IMR-90 (cell line): ENCODE measurements around the gene PCA3. TPM values are rescaled to one million over a fixed set of nuclear protein-coding genes. Genes with fewer than 3 reads are reported as not detected.

Source experiments
- ATAC-seq: fragments of 200-7000 bp; cut with Tn5 transposase; 2 replicates; pipeline ENCODE4 v1.9.1; 2020; ENCODE audit warnings: low read depth, mild to moderate bottlenecking, moderate library complexity
- BruUV-seq: library from RNA; stranded (reverse); fragments of 400-500 nt; replicated peaks from 2 replicates; lab custom pipeline; 2021; lab: Mats Ljungman, UMichigan
- CTCF ChIA-PET: fragments of 300-600 bp; formaldehyde crosslinking; extraction: SDS; loops from one replicate; lab custom pipeline; 2021; ENCODE audit warnings: antibody characterized with exemption; lab: Yijun Ruan, JAX
- POLR2A ChIA-PET: fragments of 300-600 bp; sonication (Branson Sonifier 250); formaldehyde crosslinking; loops from one replicate; lab custom pipeline; 2022; ENCODE audit warnings: antibody characterized with exemption; ENCODE audit not compliant: unreplicated experiment; lab: Charles Lee
- DNase-seq: peaks from one replicate; pipeline ENCODE4 v3.0.0; 2013
- H2AFZ ChIP-seq: replicated peaks from 2 replicates; pipeline ENCODE3; 2013; ENCODE audit warnings: low read length, mild to moderate bottlenecking; ENCODE audit not compliant: poor library complexity
- H2AK5ac ChIP-seq: 2 replicates; pipeline ENCODE4 v1.6.1; 2013; ENCODE audit warnings: low read depth, low read length, inconsistent platforms
- H2AK9ac ChIP-seq: replicated peaks from 2 replicates; pipeline ENCODE3; 2013; ENCODE audit warnings: mild to moderate bottlenecking, low read depth, low read length, moderate library complexity; ENCODE audit not compliant: poor library complexity
- H2BK120ac ChIP-seq: 2 replicates; pipeline ENCODE4 v1.6.1; 2013; ENCODE audit warnings: low read depth, low read length, inconsistent platforms
- H2BK15ac ChIP-seq: 3 replicates; pipeline ENCODE4 v1.6.1; 2013; ENCODE audit warnings: low read depth, low read length, inconsistent platforms
- H2BK20ac ChIP-seq: 2 replicates; pipeline ENCODE4 v1.6.1; 2013; ENCODE audit warnings: low read depth, mild to moderate bottlenecking, inconsistent platforms, low read length, moderate library complexity
- H2BK5ac ChIP-seq: 2 replicates; pipeline ENCODE4 v1.6.1; 2013; ENCODE audit warnings: mild to moderate bottlenecking, low read depth, low read length, inconsistent platforms; ENCODE audit not compliant: poor library complexity, severe bottlenecking
- H3K14ac ChIP-seq: replicated peaks from 2 replicates; pipeline ENCODE4 v1.6.1; 2013; ENCODE audit warnings: low read depth, low read length, inconsistent platforms
- H3K18ac ChIP-seq: 2 replicates; pipeline ENCODE4 v1.6.1; 2013; ENCODE audit warnings: low read depth, low read length, control low read depth
- H3K23ac ChIP-seq: 2 replicates; pipeline ENCODE4 v1.6.1; 2013; ENCODE audit warnings: low read depth, low read length, inconsistent platforms
- H3K27ac ChIP-seq: 2 replicates; pipeline ENCODE4 v1.5.1; 2013; ENCODE audit warnings: mild to moderate bottlenecking, control low read depth, low read length; ENCODE audit not compliant: insufficient read depth
- H3K27me3 ChIP-seq: 2 replicates; pipeline ENCODE4 v1.6.1; 2013; ENCODE audit warnings: low read length; ENCODE audit not compliant: control insufficient read depth, insufficient read depth
- H3K36me3 ChIP-seq: 2 replicates; pipeline ENCODE4 v1.6.1; 2013; ENCODE audit warnings: low read length, mixed read lengths; ENCODE audit not compliant: control insufficient read depth, insufficient read depth
- H3K4ac ChIP-seq: 2 replicates; pipeline ENCODE4 v1.6.1; 2013; ENCODE audit warnings: low read depth, low read length, inconsistent platforms
- H3K4me1 ChIP-seq: 2 replicates; pipeline ENCODE4 v1.6.1; 2013; ENCODE audit warnings: low read length, mixed read lengths; ENCODE audit not compliant: control insufficient read depth, insufficient read depth
- H3K4me2 ChIP-seq: 2 replicates; pipeline ENCODE4 v1.6.1; 2013; ENCODE audit warnings: low read depth, mild to moderate bottlenecking, control low read depth, low read length, moderate library complexity
- H3K4me3 ChIP-seq: 2 replicates; pipeline ENCODE4 v1.5.1; 2013; ENCODE audit warnings: low read depth, mild to moderate bottlenecking, control low read depth, low read length, moderate library complexity; ENCODE audit not compliant: insufficient read depth
- H3K56ac ChIP-seq: 2 replicates; pipeline ENCODE4 v1.6.1; 2013; ENCODE audit warnings: low read length, inconsistent platforms; ENCODE audit not compliant: insufficient read depth; ENCODE audit errors: extremely low read depth
- H3K79me1 ChIP-seq, 2 experiments: 2 replicates each; pipeline ENCODE4 v1.6.1; 2013; ENCODE audit warnings: low read length in 2 of 2, inconsistent platforms in 1 of 2, low read depth in 1 of 2
- H3K9ac ChIP-seq: 2 replicates; pipeline ENCODE4 v1.6.1; 2013; ENCODE audit warnings: low read depth, low read length, control low read depth
- H3K9me1 ChIP-seq: 2 replicates; pipeline ENCODE4 v1.6.1; 2013; ENCODE audit warnings: low read length, inconsistent platforms; ENCODE audit not compliant: insufficient read depth
- H3K9me3 ChIP-seq: 2 replicates; pipeline ENCODE4 v1.6.1; 2013; ENCODE audit warnings: low read length; ENCODE audit not compliant: control insufficient read depth, insufficient read depth
- H4K20me1 ChIP-seq: 2 replicates; pipeline ENCODE4 v1.6.1; 2013; ENCODE audit warnings: low read length, inconsistent platforms; ENCODE audit not compliant: insufficient read depth
- H4K5ac ChIP-seq: 2 replicates; pipeline ENCODE4 v1.6.1; 2013; ENCODE audit warnings: mild to moderate bottlenecking, low read depth, low read length, control low read depth
- H4K8ac ChIP-seq, 2 experiments: 2 replicates each; pipeline ENCODE4 v1.6.1; 2013; ENCODE audit warnings: low read depth in 2 of 2, low read length in 2 of 2, control low read depth in 1 of 2, inconsistent platforms in 1 of 2
- H4K91ac ChIP-seq: 2 replicates; pipeline ENCODE4 v1.6.1; 2013; ENCODE audit warnings: low read depth, low read length, inconsistent platforms; ENCODE audit not compliant: insufficient read depth
- BHLHE40 ChIP-seq: fragments of 150-350 bp; IDR thresholded peaks from 2 replicates; pipeline ENCODE4 v1.6.1; 2016; ENCODE audit warnings: mild to moderate bottlenecking, low read depth, low read length
- CHD1 ChIP-seq: IDR thresholded peaks from 2 replicates; pipeline ENCODE4 v1.6.1; 2012; ENCODE audit warnings: low read depth, low read length, improper control_type of control experiment
- CTCF ChIP-seq: conservative IDR thresholded peaks from 2 replicates; pipeline ENCODE4 v1.5.1; 2012; ENCODE audit warnings: mild to moderate bottlenecking, low read depth, low read length, improper control_type of control experiment
- ELK1 ChIP-seq: fragments of 150-350 bp; IDR thresholded peaks from 2 replicates; pipeline ENCODE4 v1.6.1; 2016; ENCODE audit warnings: low read depth, mild to moderate bottlenecking, low read length, moderate library complexity, borderline replicate concordance
- FOS ChIP-seq: fragments of 150-350 bp; IDR thresholded peaks from 2 replicates; pipeline ENCODE4 v1.6.1; 2016; ENCODE audit warnings: low read depth, low read length
- MAZ ChIP-seq: IDR thresholded peaks from 2 replicates; pipeline ENCODE4 v1.6.1; 2012; ENCODE audit warnings: low read depth, mild to moderate bottlenecking, low read length, improper control_type of control experiment, moderate library complexity, borderline replicate concordance
- NFE2L2 ChIP-seq: fragments of 150-350 bp; IDR thresholded peaks from 2 replicates; pipeline ENCODE4 v1.6.1; 2016; ENCODE audit warnings: low read depth, mild to moderate bottlenecking, low read length
- POLR2A ChIP-seq: IDR thresholded peaks from 2 replicates; pipeline ENCODE4 v1.6.1; 2012; ENCODE audit warnings: mild to moderate bottlenecking, low read depth, low read length
- RAD21 ChIP-seq: IDR thresholded peaks from 2 replicates; pipeline ENCODE4 v1.6.1; 2012; ENCODE audit warnings: low read length, improper control_type of control experiment
- RCOR1 ChIP-seq: IDR thresholded peaks from 2 replicates; pipeline ENCODE4 v1.6.1; 2012; ENCODE audit warnings: mild to moderate bottlenecking, low read length, improper control_type of control experiment; ENCODE audit not compliant: insufficient replicate concordance
- RFX5 ChIP-seq: IDR thresholded peaks from 2 replicates; pipeline ENCODE4 v1.8.0; 2012; ENCODE audit warnings: low read depth, mild to moderate bottlenecking, low read length, moderate library complexity
- USF2 ChIP-seq: fragments of 150-350 bp; IDR thresholded peaks from 2 replicates; pipeline ENCODE4 v1.6.1; 2017; ENCODE audit warnings: mild to moderate bottlenecking, antibody characterized with exemption, low read length, low read depth
- WGBS, 2 experiments: methylation state at CpG; one replicate each; pipeline versions ENCODE4 v1.1.5 to v1.1.7; 2013; ENCODE audit warnings: missing lambda C conversion rate in 2 of 2; ENCODE audit not compliant: insufficient read length in 1 of 2; ENCODE audit errors: extremely low coverage in 2 of 2; 5-methylcytosine and 5-hydroxymethylcytosine counted together
- dilution Hi-C: fragments of 300-500 bp; cut with HindIII; formaldehyde crosslinking; loops from one replicate; pipeline ENCODE4 v1.14.3; 2018; ENCODE audit warnings: low sequenced_read_pairs; ENCODE audit not compliant: unreplicated experiment
- in situ Hi-C: fragments of 300-500 bp; cut with MboI; formaldehyde crosslinking; loops from 3 replicates; pipeline ENCODE4 v1.14.3; 2019; ENCODE audit warnings: low sequenced_read_pairs, inconsistent platforms, mixed read lengths
- intact Hi-C: fragments of 100-400 bp; cut with micrococcal nuclease; formaldehyde crosslinking; loops from 2 replicates; pipeline ENCODE4 v1.10.0; 2022
- polyA plus RNA-seq, 3 experiments: library from polyadenylated mRNA; depleted of rRNA; stranded (reverse); fragments of >200 nt; gene quantifications; 2 replicates each; pipeline ENCODE4 v1.2.3, GENCODE V29; 2012; ENCODE audit warnings: low replicate concordance in 1 of 3
- total RNA-seq: library from RNA; depleted of rRNA; stranded (reverse); fragments of >200 nt; gene quantifications from 2 replicates; pipeline ENCODE4 v1.2.3, GENCODE V29; 2012

PCA3 gene
- total and polyA plus RNA-seq, 2 of the 4 experiments (the other 2 are of a cell fraction) = not detected

GRCh38 chr9:76787677-76788076 is 23.4 kb downstream of the PCA3 start:
- no peak overlapping the region for H3K56ac ChIP-seq
- H3K4me2 ChIP-seq = no peak overlapping the region
- H4K5ac ChIP-seq = no peak overlapping the region
- H3K14ac ChIP-seq = no peak overlapping the region
- no peak overlapping the region for H3K4ac ChIP-seq
- TF ChIP-seq USF2 (no peak), RAD21 (no peak), RCOR1 (no peak), FOS (no peak), MAZ (no peak), CHD1 (no peak), RFX5 (no peak), NFE2L2 (no peak), POLR2A (no peak), ELK1 (no peak), CTCF (no peak), BHLHE40 (no peak)
- ChIA-PET CTCF (no interaction called here), POLR2A (no interaction called here)
- no peak overlapping the region for H2AK5ac ChIP-seq
- no peak overlapping the region for H3K23ac ChIP-seq
- no peak overlapping the region for H2AK9ac ChIP-seq
- no peak overlapping the region for H3K4me3 ChIP-seq
- no peak overlapping the region for H3K9ac ChIP-seq
- H3K9me1 ChIP-seq = no peaks in the 10 kb centered on the region
- dilution Hi-C loops = no loop called here
- H2BK15ac ChIP-seq = no peak overlapping the region
- ATAC-seq (no peak), DNase-seq (no peak)
- WGBS, 2 experiments = 83% methylated on average over 7 of the region's 11 CpGs; no CpG with 5 or more reads in 1 of the 2 experiments
- no TSS peak for BruUV-seq
- H3K4me1 ChIP-seq = no peaks in the 10 kb centered on the region
- no peaks in the 10 kb centered on the region for H3K9me3 ChIP-seq
- no peaks in the 10 kb centered on the region for H3K27me3 ChIP-seq
- no peak overlapping the region for H3K27ac ChIP-seq
- in situ Hi-C loops = no loop called here
- no peaks in the 10 kb centered on the region for H3K79me1 ChIP-seq
- no peaks in the 10 kb centered on the region for H4K20me1 ChIP-seq
- H2AFZ ChIP-seq = no peak overlapping the region
- no peak overlapping the region for H4K91ac ChIP-seq
- no peak overlapping the region for H3K18ac ChIP-seq
- intact Hi-C loops = loop anchor here (10.0 kb wide), 1 partner anchor 63 kb away; no protein-coding TSS in a partner anchor
- H4K8ac ChIP-seq = no peak overlapping the region
- no peak overlapping the region for H2BK5ac ChIP-seq
- no peak overlapping the region for H2BK120ac ChIP-seq
- no peaks in the 10 kb centered on the region for H3K36me3 ChIP-seq
- no peak overlapping the region for H2BK20ac ChIP-seq
